Measurements from ENCODE around the gene TMEM245.

Gene TMEM245

DNA sequence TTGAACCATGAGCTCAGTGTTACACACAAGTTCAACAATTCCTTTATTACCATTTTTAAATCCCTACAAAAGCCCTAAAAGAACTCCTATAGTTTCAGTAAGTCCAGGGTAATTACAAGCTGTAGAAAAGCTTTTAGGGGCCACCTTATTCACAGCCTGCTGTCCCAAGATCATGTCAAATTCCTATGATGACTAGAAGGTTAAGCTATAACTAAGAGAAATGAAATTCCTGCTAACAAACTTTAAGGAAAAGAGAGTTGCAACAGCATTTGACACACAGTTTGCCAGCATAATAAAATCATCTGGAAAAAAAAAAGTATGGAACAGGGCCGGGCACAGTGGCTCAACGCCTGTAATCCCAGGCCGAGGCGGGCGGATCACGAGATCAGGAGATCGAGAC lies 31.5 kb downstream of the TMEM245 start:
- Histone ChIP-seq H3K4me3 (ENCODE audit: low read length) (no peak overlapping the region), H3K4me1 (ENCODE audit: insufficient read depth, low read length) (no peaks in the 10 kb centered on the region), H2AFZ (ENCODE audit: low read depth, low read length) (no peak overlapping the region), H3K27me3 (ENCODE audit: insufficient read depth, low read length) (no peaks in the 10 kb centered on the region), H3K36me3 (ENCODE audit: insufficient read depth, low read length) (peaks cover 77% of the 10 kb centered on the region), H3K9me3 (ENCODE audit: low read length) (no peaks in the 10 kb centered on the region)

DNA sequence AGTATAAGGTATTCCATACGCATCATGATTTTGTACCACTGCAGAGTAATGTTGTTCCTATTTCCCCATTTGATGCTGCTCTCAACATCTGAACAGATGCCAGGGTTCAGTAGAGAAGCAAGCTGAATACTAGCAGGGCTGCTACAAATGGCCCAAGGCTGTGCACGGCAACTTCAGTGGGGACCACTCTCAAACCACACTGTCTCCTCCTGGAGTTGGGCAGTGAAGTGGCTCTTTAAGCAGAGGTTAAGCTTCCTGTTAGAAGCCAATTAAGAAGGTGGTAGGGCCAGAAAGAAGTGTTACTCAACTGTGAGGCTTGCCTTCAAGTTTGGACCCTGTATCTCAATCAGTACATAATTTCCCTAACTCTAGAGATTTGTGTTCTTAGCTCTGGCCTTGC lies 32.0 kb downstream of the TMEM245 start:
- peaks cover 77% of the 10 kb centered on the region for H3K36me3 ChIP-seq (ENCODE audit: insufficient read depth, low read length)
- H3K4me1 ChIP-seq (ENCODE audit: insufficient read depth, low read length) = no peaks in the 10 kb centered on the region
- no peaks in the 10 kb centered on the region for H3K9me3 ChIP-seq (ENCODE audit: low read length)
- no peak overlapping the region for H2AFZ ChIP-seq (ENCODE audit: low read depth, low read length)
- no peak overlapping the region for H3K4me3 ChIP-seq (ENCODE audit: low read length)
- no peaks in the 10 kb centered on the region for H3K27me3 ChIP-seq (ENCODE audit: insufficient read depth, low read length)

DNA sequence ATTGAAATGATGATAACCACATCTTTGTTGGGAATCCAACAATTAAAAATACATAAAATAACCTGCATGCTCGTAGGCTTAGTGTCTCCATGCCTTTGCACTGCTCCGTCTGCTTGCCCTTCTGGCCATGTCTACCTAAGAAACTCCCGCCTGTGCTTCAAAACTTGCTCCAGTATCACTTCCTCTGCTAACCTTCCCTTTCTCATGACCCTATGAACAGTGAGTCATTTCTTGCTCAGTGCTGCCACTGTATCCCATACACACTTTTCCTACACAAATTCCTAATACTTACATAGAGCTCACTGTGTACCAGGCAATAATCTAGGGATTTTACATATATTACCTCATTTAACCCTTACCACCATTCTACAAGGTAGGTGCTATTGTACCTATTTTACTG lies 33.5 kb downstream of the TMEM245 start:
- peaks cover 70% of the 10 kb centered on the region for H3K36me3 ChIP-seq (ENCODE audit: insufficient read depth, low read length)

DNA sequence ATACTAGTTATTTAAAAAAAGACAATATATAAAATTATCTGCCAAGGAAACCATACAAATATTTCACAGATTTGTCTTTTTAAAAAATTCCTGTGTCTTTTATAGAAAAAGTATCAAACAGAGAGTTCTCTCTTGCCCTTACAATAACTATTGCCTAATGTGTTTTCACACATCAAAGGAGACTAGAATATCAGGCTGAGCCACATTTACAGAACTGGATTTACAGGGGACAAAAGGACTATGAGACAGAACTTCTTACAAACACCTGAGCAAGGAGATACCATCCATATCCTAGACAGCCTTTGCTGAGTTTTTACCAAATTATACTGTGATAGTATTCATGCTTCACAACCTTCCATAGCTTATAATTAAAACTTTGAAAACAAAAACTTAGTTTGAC lies 34.2 kb downstream of the TMEM245 start:
- Histone ChIP-seq H3K4me3 (ENCODE audit: low read length) (no peak overlapping the region), H3K27me3 (ENCODE audit: insufficient read depth, low read length) (no peaks in the 10 kb centered on the region), H3K9me3 (ENCODE audit: low read length) (no peaks in the 10 kb centered on the region), H2AFZ (ENCODE audit: low read depth, low read length) (no peak overlapping the region), H3K36me3 (ENCODE audit: insufficient read depth, low read length) (peaks cover 69% of the 10 kb centered on the region), H3K4me1 (ENCODE audit: insufficient read depth, low read length) (no peaks in the 10 kb centered on the region)

More for the DNA sequence above, 33.5 kb downstream of the TMEM245 start:
- no peak overlapping the region for H3K4me3 ChIP-seq (ENCODE audit: low read length)
- H3K9me3 ChIP-seq (ENCODE audit: low read length) = no peaks in the 10 kb centered on the region
- no peak overlapping the region for H2AFZ ChIP-seq (ENCODE audit: low read depth, low read length)
- no peaks in the 10 kb centered on the region for H3K4me1 ChIP-seq (ENCODE audit: insufficient read depth, low read length)
- no peaks in the 10 kb centered on the region for H3K27me3 ChIP-seq (ENCODE audit: insufficient read depth, low read length)

DNA sequence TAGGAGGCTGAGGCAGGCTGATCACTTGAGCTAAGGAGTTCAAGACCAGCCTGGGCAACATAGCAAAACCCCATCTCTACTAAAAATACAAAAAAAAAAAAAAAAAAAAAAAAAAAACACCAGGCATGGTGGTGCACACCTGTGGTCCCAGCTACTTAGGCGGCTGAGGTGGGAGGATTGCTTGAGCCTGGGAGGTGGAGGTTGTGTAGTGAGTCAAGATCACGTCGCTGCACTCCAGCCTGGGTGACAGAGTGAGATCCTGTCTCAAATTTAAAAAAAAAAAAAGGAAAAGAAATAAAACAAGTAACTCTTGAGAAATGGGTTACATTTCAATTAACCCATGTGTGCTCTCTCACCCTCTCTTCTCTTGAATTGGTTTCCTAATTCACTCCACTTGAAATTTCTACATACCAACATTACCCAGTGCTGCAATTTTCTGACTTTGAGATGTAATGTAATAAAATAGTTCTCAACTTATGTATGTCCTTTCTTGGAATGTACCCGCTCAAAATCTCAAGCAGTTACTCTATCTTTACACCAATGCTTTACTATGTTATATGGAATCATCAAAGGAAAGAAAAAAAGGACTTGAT lies 35.8 kb downstream of the TMEM245 start:
- Histone ChIP-seq H3K4me1 (ENCODE audit: insufficient read depth, low read length) (no peaks in the 10 kb centered on the region), H3K9me3 (ENCODE audit: low read length) (no peaks in the 10 kb centered on the region), H2AFZ (ENCODE audit: low read depth, low read length) (no peak overlapping the region), H3K27me3 (ENCODE audit: insufficient read depth, low read length) (no peaks in the 10 kb centered on the region), H3K36me3 (ENCODE audit: insufficient read depth, low read length) (peaks cover 75% of the 10 kb centered on the region), H3K4me3 (ENCODE audit: low read length) (no peak overlapping the region)

DNA sequence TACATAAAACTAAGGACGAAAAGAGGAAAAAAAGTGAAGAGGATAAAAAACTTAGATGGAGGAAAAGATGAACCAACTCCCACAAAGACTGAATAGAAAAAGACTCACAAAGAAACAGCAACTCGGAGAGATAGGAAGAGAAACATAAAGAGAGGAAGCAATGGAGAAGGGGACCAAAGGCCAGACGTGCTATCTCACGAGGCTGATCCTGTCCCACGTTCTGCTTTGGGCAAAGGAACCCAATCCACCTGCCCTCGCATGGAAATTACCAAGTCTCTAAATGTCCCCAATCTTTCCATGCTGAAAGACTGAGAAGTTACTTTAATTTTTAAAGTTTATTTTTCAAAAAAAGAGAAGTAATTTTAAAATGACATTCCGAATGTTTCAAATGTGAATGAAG lies 36.6 kb downstream of the TMEM245 start:
- Histone ChIP-seq H3K4me3 (ENCODE audit: low read length) (no peak overlapping the region), H3K4me1 (ENCODE audit: insufficient read depth, low read length) (no peaks in the 10 kb centered on the region), H3K36me3 (ENCODE audit: insufficient read depth, low read length) (peaks cover 78% of the 10 kb centered on the region), H3K9me3 (ENCODE audit: low read length) (no peaks in the 10 kb centered on the region), H3K27me3 (ENCODE audit: insufficient read depth, low read length) (no peaks in the 10 kb centered on the region), H2AFZ (ENCODE audit: low read depth, low read length) (no peak overlapping the region)

DNA sequence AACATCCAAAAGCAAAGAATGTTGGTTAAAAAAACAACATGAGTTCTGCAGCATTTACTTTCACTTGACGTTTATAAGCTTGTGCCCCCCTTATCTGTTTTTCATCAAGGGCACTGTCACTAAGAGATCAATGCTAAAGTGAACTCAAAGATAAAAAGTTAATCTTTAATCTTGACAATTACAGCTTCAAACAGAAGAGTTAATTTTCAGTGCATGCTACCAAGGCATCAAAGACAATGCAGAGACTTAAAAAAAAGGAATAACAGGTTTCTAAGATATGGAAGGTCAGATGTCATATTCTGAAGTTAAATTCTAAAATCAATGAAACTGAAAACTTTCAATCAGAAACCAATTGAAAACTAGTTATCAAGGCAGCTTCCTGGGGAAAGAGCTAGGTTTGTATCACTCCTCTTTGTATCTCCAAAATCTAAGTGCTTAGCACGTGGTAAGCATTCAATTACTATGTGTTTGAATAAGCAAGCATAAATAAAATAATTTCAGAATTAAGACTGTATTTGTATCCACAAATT lies 37.6 kb downstream of the TMEM245 start:
- Histone ChIP-seq H3K4me3 (ENCODE audit: low read length) (no peak overlapping the region), H3K27me3 (ENCODE audit: insufficient read depth, low read length) (no peaks in the 10 kb centered on the region), H2AFZ (ENCODE audit: low read depth, low read length) (no peak overlapping the region), H3K9me3 (ENCODE audit: low read length) (no peaks in the 10 kb centered on the region), H3K4me1 (ENCODE audit: insufficient read depth, low read length) (no peaks in the 10 kb centered on the region), H3K36me3 (ENCODE audit: insufficient read depth, low read length) (peaks cover 74% of the 10 kb centered on the region)

DNA sequence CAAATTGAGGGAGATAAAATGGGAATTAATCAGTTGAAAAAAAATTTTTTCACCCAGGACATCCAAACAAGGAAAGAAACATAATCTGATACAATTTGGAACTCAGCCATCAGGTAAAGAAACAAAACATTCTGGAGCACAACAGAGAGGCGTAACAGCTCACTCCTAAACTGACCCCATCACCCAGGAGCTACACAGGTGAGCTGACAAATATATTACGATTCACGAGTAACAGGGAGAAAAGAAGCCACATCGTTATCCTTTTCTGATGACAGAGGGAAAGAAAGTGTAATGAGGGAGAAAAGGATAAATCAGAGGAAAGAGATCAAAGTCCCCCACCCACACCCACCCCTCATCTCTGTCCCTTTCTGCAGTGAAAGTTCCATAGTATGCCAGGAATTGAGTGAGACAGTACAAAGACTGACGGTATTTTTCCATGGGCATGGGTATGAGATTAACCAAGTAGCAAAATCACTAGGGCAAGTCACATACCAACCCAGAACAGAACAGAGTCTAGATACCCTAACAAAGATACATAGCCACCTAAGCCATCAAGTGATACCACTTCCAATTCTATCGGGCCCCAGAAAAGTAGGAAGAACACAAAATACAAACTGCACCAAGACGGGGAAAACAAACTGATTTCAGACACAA lies 45.4 kb downstream of the TMEM245 start:
- no peaks in the 10 kb centered on the region for H3K9me3 ChIP-seq (ENCODE audit: low read length)
- H3K27me3 ChIP-seq (ENCODE audit: insufficient read depth, low read length) = no peaks in the 10 kb centered on the region
- H3K4me3 ChIP-seq (ENCODE audit: low read length) = no peak overlapping the region
- no peaks in the 10 kb centered on the region for H3K4me1 ChIP-seq (ENCODE audit: insufficient read depth, low read length)
- H3K36me3 ChIP-seq (ENCODE audit: insufficient read depth, low read length) = peaks cover 64% of the 10 kb centered on the region
- H2AFZ ChIP-seq (ENCODE audit: low read depth, low read length) = no peak overlapping the region

DNA sequence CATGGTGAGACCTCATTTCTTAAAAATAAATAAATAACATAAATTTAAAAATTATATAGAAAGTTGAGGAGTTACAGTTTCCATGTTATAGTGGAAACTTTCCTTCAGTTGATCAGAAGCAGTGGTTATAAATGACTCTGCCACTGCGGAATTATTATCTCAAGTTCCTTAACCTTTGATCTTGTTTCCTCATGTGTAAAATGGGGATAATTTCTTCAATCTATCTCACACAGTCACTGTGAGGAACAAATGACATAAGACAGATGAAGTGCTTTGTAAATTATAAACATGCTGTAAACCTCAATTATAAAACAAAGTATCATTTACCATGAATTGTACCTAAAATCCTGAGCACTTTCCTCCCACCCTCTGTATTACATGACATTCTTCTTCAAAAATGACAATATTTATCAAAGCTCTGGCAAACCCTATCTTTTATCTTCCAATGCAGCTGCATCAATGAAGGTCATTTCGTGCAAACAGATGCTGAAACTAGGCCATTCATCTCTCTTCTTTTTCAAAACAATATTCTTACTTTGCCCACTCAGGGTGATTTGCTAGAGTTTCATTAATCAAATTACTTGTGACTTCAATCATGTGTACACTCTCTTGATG lies 46.8 kb downstream of the TMEM245 start:
- Histone ChIP-seq H3K27me3 (ENCODE audit: insufficient read depth, low read length) (no peaks in the 10 kb centered on the region), H3K36me3 (ENCODE audit: insufficient read depth, low read length) (peaks cover 64% of the 10 kb centered on the region), H2AFZ (ENCODE audit: low read depth, low read length) (no peak overlapping the region), H3K9me3 (ENCODE audit: low read length) (no peaks in the 10 kb centered on the region), H3K4me1 (ENCODE audit: insufficient read depth, low read length) (no peaks in the 10 kb centered on the region), H3K4me3 (ENCODE audit: low read length) (no peak overlapping the region)

DNA sequence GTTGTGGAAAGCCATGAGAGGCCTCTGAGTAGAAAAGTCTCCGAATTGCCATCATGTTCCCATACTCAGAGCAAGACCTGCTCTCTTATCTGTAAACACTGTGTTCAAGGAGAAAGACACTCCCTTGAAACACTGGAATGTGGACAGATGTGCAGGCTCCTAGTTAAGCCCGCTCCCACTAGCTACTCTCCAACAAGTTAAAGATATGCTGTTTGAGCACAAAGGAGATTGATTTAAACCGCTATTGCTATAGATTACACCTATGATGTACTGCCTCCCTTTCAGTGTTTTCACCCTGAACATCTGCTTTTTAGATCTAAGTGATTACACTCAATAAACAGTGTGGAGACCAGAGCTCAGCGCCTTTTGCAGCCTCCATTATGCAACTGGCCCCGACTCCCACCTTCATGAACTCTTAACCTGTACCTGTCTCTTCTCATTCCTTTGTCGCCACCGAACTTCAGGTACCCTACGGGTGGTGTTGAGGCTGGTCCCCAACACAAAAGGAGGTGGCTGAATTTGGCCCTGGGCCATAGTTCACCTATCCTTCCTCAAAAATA lies 47.5 kb downstream of the TMEM245 start:
- H3K27me3 ChIP-seq (ENCODE audit: insufficient read depth, low read length) = no peaks in the 10 kb centered on the region
- no peaks in the 10 kb centered on the region for H3K4me1 ChIP-seq (ENCODE audit: insufficient read depth, low read length)
- no peaks in the 10 kb centered on the region for H3K9me3 ChIP-seq (ENCODE audit: low read length)
- H3K4me3 ChIP-seq (ENCODE audit: low read length) = no peak overlapping the region
- H2AFZ ChIP-seq (ENCODE audit: low read depth, low read length) = no peak overlapping the region
- peaks cover 66% of the 10 kb centered on the region for H3K36me3 ChIP-seq (ENCODE audit: insufficient read depth, low read length)

DNA sequence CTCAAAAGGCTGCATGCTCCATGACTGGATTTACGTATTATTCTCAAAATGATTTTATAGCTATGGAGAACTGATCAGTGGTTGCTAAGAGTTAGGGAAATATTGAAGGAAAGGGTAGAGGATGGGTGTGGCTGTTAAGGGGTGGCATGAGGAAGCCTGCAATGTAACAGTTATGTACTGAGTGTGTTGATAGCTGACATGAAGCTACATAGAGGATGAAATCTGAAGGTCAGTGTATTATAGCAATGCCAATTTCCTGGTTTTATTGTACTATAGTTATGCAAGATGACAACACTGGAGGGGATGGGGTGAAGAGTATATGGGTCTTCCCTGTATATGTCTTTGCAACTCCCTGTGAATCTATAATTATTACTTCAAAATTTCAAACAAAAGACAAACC lies 51.0 kb downstream of the TMEM245 start:
- Histone ChIP-seq H3K9me3 (ENCODE audit: low read length) (no peaks in the 10 kb centered on the region), H3K36me3 (ENCODE audit: insufficient read depth, low read length) (peaks cover 74% of the 10 kb centered on the region), H3K4me3 (ENCODE audit: low read length) (no peak overlapping the region), H3K4me1 (ENCODE audit: insufficient read depth, low read length) (no peaks in the 10 kb centered on the region), H2AFZ (ENCODE audit: low read depth, low read length) (no peak overlapping the region), H3K27me3 (ENCODE audit: insufficient read depth, low read length) (no peaks in the 10 kb centered on the region)

DNA sequence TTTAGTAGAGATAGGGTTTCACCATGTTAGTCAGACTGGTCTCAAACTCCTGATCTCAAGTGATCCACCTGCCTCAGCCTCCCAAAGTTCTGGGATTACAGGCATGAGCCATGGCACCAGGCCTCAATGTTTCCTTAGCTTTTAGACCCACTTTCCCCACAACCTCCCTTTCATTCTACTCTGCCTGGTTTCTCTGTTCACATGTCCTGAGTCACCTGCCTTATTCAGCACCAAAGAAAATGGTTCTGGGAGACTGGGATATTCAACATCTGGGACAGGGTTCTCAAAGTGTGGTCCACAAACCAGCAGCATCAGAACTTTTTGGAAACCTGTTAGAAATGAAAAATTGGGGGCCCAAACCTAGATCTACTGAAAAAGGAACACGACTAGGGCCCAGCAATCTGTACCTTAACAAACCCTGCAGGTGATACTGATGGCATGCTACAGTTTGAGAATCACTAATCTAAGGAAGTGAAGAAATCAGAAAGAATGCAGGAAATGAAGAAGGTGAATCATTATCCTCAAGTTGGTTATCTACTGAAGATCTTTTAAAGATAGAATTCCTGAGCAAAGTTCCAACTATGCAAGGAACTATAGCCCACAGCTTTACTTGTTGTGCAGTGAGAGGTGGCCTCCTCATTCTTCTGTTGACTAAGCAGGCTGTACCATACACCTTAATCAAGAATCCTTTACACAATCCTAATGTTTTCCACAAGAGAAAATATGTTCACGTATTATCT lies 54.6 kb downstream of the TMEM245 start:
- no peaks in the 10 kb centered on the region for H3K9me3 ChIP-seq (ENCODE audit: low read length)
- no peak overlapping the region for H2AFZ ChIP-seq (ENCODE audit: low read depth, low read length)
- H3K27me3 ChIP-seq (ENCODE audit: insufficient read depth, low read length) = no peaks in the 10 kb centered on the region
- H3K4me1 ChIP-seq (ENCODE audit: insufficient read depth, low read length) = no peaks in the 10 kb centered on the region
- H3K36me3 ChIP-seq (ENCODE audit: insufficient read depth, low read length) = peaks cover 73% of the 10 kb centered on the region
- no peak overlapping the region for H3K4me3 ChIP-seq (ENCODE audit: low read length)

DNA sequence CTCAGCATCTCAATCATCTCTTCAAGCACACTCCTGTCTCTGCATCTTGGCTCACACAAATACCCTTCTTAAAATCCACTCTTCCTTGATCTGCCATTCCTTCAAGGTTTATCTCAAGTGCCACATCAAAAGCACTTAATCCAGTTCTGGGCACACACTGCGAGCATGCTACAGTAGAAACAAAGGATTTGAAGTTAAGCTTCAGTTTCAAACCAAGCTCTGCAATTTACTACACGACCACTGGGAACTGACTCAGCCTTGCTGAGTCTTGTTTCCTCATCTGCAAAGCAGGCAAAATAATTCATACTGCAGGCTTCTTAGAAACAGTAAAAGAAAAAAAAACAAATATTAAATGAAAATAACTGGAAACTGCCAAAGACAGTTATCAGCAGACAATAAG lies 56.0 kb downstream of the TMEM245 start:
- H3K4me1 ChIP-seq (ENCODE audit: insufficient read depth, low read length) = no peaks in the 10 kb centered on the region
- no peak overlapping the region for H3K4me3 ChIP-seq (ENCODE audit: low read length)
- H3K9me3 ChIP-seq (ENCODE audit: low read length) = no peaks in the 10 kb centered on the region
- H3K36me3 ChIP-seq (ENCODE audit: insufficient read depth, low read length) = peaks cover 68% of the 10 kb centered on the region
- H2AFZ ChIP-seq (ENCODE audit: low read depth, low read length) = no peak overlapping the region
- no peaks in the 10 kb centered on the region for H3K27me3 ChIP-seq (ENCODE audit: insufficient read depth, low read length)

All from neuron (in vitro differentiated cells).